Skin epidermis (tissue), 12 donors: Measurements from ENCODE around the gene ZNF689.

Source experiments
- H3K27ac ChIP-seq, 21 experiments: fragments of 200-600 bp; sonication (generic) in 11 of 21; one replicate each; pipeline ENCODE4 v1.5.0; 2020; ENCODE audit warnings: mild to moderate bottlenecking in 3 of 21, inconsistent platforms in 2 of 21, moderate library complexity in 2 of 21
- H3K4me3 ChIP-seq, 7 experiments: fragments of 200-600 bp; sonication (generic) in 2 of 7; one replicate each; pipeline ENCODE4 v1.5.0; 2020; ENCODE audit warnings: inconsistent platforms in 2 of 7, mild to moderate bottlenecking in 2 of 7, moderate library complexity in 1 of 7

The ZNF689 gene

GRCh38 chr16:30569746-30570635, 40.2 kb downstream of the ZNF689 start:
- Histone ChIP-seq H3K27ac (peak overlapping the region in 15 of 21 experiments; percentile 18 to 100 (median 98)), H3K4me3 (peak overlapping the region in 1 of 7 experiments; percentile 37)

GRCh38 chr16:30569281-30569680, 40.9 kb downstream of the ZNF689 start:
- H3K27ac ChIP-seq, result peak overlapping the region in 5 of 21 experiments; percentile 68 to 100 (median 79)
- no peak overlapping the region for H3K4me3 ChIP-seq

- H3K4me3 ChIP-seq, result no peak overlapping the region
- peak overlapping the region in 19 of 21 experiments; percentile 5 to 85 (median 68) for H3K27ac ChIP-seq
Measured at GRCh38 chr16:30567991-30568638, 42.1 kb downstream of the ZNF689 start.

- H3K27ac ChIP-seq, result peak overlapping the region in 19 of 21 experiments; percentile 5 to 85 (median 68)
- no peak overlapping the region for H3K4me3 ChIP-seq
Measured at GRCh38 chr16:30567160-30567990, 42.8 kb downstream of the ZNF689 start.

GRCh38 chr16:30566531-30566930, 43.7 kb downstream of the ZNF689 start:
- peak overlapping the region in 5 of 21 experiments; percentile 23 to 83 (median 76) for H3K27ac ChIP-seq
- no peak overlapping the region for H3K4me3 ChIP-seq

- no peak overlapping the region for H3K27ac ChIP-seq
- H3K4me3 ChIP-seq, result no peak overlapping the region
Measured at GRCh38 chr16:30565984-30566383, 44.2 kb downstream of the ZNF689 start.

GRCh38 chr16:30565526-30565925, 44.7 kb downstream of the ZNF689 start:
- no peak overlapping the region for H3K27ac ChIP-seq
- no peak overlapping the region for H3K4me3 ChIP-seq

GRCh38 chr16:30562021-30562420, 48.2 kb downstream of the ZNF689 start:
- peak overlapping the region in 6 of 7 experiments; percentile 31 to 46 (median 39) for H3K4me3 ChIP-seq
- H3K27ac ChIP-seq, result peak overlapping the region in 18 of 21 experiments; percentile 10 to 90 (median 80)

- peak overlapping the region; percentile 27 to 46 (median 37) for H3K4me3 ChIP-seq
- H3K27ac ChIP-seq, result peak overlapping the region in 20 of 21 experiments; percentile 10 to 90 (median 78)
Measured at GRCh38 chr16:30561089-30561816, 48.9 kb downstream of the ZNF689 start.

GRCh38 chr16:30559690-30560089, 50.5 kb downstream of the ZNF689 start:
- H3K27ac ChIP-seq, result peak overlapping the region in 5 of 21 experiments; percentile 13 to 97 (median 36)

GRCh38 chr16:30558789-30559377, 51.3 kb downstream of the ZNF689 start:
- Histone ChIP-seq H3K4me3 (peak overlapping the region in 6 of 7 experiments; percentile 62 to 93 (median 82)), H3K27ac (peak overlapping the region in 20 of 21 experiments; percentile 34 to 97 (median 90))

More at GRCh38 chr16:30559690-30560089, 50.5 kb downstream of the ZNF689 start:
- no peak overlapping the region for H3K4me3 ChIP-seq

- peak within 1 kb of the TSS; percentile 62 to 94 (median 85) for H3K4me3 ChIP-seq
- peak within 1 kb of the TSS; percentile 57 to 97 (median 91) for H3K27ac ChIP-seq
Measured at GRCh38 chr16:30557957-30558788, 52.0 kb downstream of the ZNF689 start, which contains the start of gene ZNF764. Gene ZNF764 (minus strand): TSS chr16:30558374. CDS start chr16:30558182, 192 bp downstream.

GRCh38 chr16:30557707-30557956, 52.6 kb downstream of the ZNF689 start:
- H3K27ac ChIP-seq, result peak overlapping the region; percentile 57 to 97 (median 91)
- peak overlapping the region; percentile 62 to 94 (median 85) for H3K4me3 ChIP-seq

GRCh38 chr16:30556125-30556473, 54.1 kb downstream of the ZNF689 start:
- Histone ChIP-seq H3K4me3 (no peak overlapping the region), H3K27ac (no peak overlapping the region)

GRCh38 chr16:30555315-30556124, 54.7 kb downstream of the ZNF689 start:
- H3K4me3 ChIP-seq, result no peak overlapping the region
- peak overlapping the region in 1 of 21 experiments; percentile 7 for H3K27ac ChIP-seq

- no peak overlapping the region for H3K4me3 ChIP-seq
- H3K27ac ChIP-seq, result no peak overlapping the region
Measured at GRCh38 chr16:30554557-30555314, 55.5 kb downstream of the ZNF689 start.
